HepG2 (cell line): ENCODE results near the gene FGF18. TPM values are rescaled to one million over a fixed set of nuclear protein-coding genes. Genes with fewer than 3 reads are reported as not detected.

Source experiments
- DNMT3B ChIP-seq: conservative IDR thresholded peaks from 2 replicates; pipeline ENCODE4 v1.6.1; 2016; ENCODE audit warnings: missing biosample characterization, control low read depth
- HNF1A ChIP-seq, 2 experiments: sonication (generic) in 1 of 2; formaldehyde crosslinking in 1 of 2; IDR thresholded peaks; 2 replicates each; pipeline versions ENCODE4 v1.4.0 to v1.6.1; 2016 to 2020; ENCODE audit warnings: borderline replicate concordance in 1 of 2, low read depth in 1 of 2, mild to moderate bottlenecking in 1 of 2, missing genetic modification reagents in 1 of 2
- KLF12 ChIP-seq: sonication (generic); formaldehyde crosslinking; IDR thresholded peaks from 2 replicates; pipeline ENCODE4 v1.4.0; 2020; ENCODE audit warnings: missing genetic modification reagents, borderline replicate concordance
- NR2C2 ChIP-seq: sonication (generic); formaldehyde crosslinking; IDR thresholded peaks from 2 replicates; pipeline ENCODE4 v1.4.0; 2020; ENCODE audit warnings: missing genetic modification reagents, mild to moderate bottlenecking, moderate library complexity, borderline replicate concordance
- RAD51 ChIP-seq: fragments of 450-650 bp; IDR thresholded peaks from 2 replicates; pipeline ENCODE4 v1.6.1; 2016; ENCODE audit warnings: borderline replicate concordance
- SALL1 ChIP-seq: sonication (generic); formaldehyde crosslinking; IDR thresholded peaks from 2 replicates; pipeline ENCODE4 v1.8.0; 2022; ENCODE audit warnings: mild to moderate bottlenecking, missing genetic modification reagents
- SATB2 ChIP-seq: sonication (generic); formaldehyde crosslinking; IDR thresholded peaks from 2 replicates; pipeline ENCODE4 v1.5.0; 2020; ENCODE audit warnings: missing genetic modification reagents
- ZNF343 ChIP-seq: sonication (generic); formaldehyde crosslinking; IDR thresholded peaks from 2 replicates; pipeline ENCODE4 v1.4.0; 2020; ENCODE audit warnings: mild to moderate bottlenecking, missing genetic modification reagents
- ZNF350 ChIP-seq: sonication (generic); formaldehyde crosslinking; IDR thresholded peaks from 2 replicates; pipeline ENCODE4 v1.4.0; 2020; ENCODE audit warnings: mild to moderate bottlenecking, low read depth, missing genetic modification reagents, borderline replicate concordance
- polyA plus RNA-seq, 8 experiments: library from polyadenylated mRNA; depleted of rRNA in 3 of 8; stranded (reverse) in 7 of 8; unstranded in 1 of 8; fragments of >200 nt; fragmentation: Illumina TruSeq in 4 of 8; extraction: Trizol in 4 of 8; gene quantifications; 2 replicates each; pipeline versions ENCODE4 v1.2.1 to v1.2.3, GENCODE V29; 2011 to 2016; ENCODE audit warnings: low read depth in 4 of 8, missing spikeins in 1 of 8, mixed read lengths in 1 of 8; ENCODE audit not compliant: insufficient read depth in 1 of 8
- total RNA-seq, 5 experiments: library from RNA; depleted of rRNA; stranded (reverse); fragments of >200 nt; fragmentation: Illumina TruSeq; extraction: Trizol; gene quantifications; 2 replicates each; pipeline ENCODE4 v1.2.3, GENCODE V29; 2016; ENCODE audit warnings: low read depth in 1 of 5
- TF ChIP-seq, protein P1 (sequence below), 2 experiments: IDR thresholded peaks; 2 replicates each; pipeline ENCODE4 v1.6.1; 2011 to 2012; ENCODE audit warnings: low read length in 2 of 2, borderline replicate concordance in 1 of 2, low read depth in 1 of 2, mild to moderate bottlenecking in 1 of 2, moderate library complexity in 1 of 2
- TF ChIP-seq, protein P2 (sequence below): IDR thresholded peaks from 2 replicates; pipeline ENCODE4 v1.4.0; 2020; ENCODE audit warnings: mild to moderate bottlenecking, missing genetic modification reagents
- TF ChIP-seq, protein P3 (sequence below): sonication (generic); formaldehyde crosslinking; IDR thresholded peaks from 2 replicates; pipeline ENCODE4 v1.5.0; 2020; ENCODE audit warnings: missing genetic modification reagents

FGF18 gene
- total and polyA plus RNA-seq, 2 of the 13 experiments (the other 11 are each of a cell fraction or from before 2014, with no cell fraction given): not detected

- TF ChIP-seq HNF1A (IDR thresholded peaks at IDR 0.05; ENCODE audit: low read depth) (no peak), HNF1A (CRISPR knock-in tag; IDR thresholded peaks at IDR 0.05; ENCODE audit: borderline replicate concordance) (peak; percentile 39; the same call in 1 of the 2 replicates), ZNF343 (no peak; the same call in 1 of the 2 replicates), SATB2 (CRISPR knock-in tag) (peak; percentile 78; the same call in 1 of the 2 replicates), SALL1 (CRISPR knock-in tag) (peak; percentile 88), RAD51 (peak; percentile 50; the same call in 1 of the 2 replicates), ZNF350 (CRISPR knock-in tag) (peak; percentile 42; the same call in 1 of the 2 replicates), KLF12 (CRISPR knock-in tag) (peak; percentile 32; the same call in 1 of the 2 replicates), DNMT3B (CRISPR knock-in tag) (peak; percentile 91), NR2C2 (CRISPR knock-in tag) (0 out of 2 replicates have a peak, but pooled peaks have one; percentile 38)
- TF ChIP-seq, protein P1, sequence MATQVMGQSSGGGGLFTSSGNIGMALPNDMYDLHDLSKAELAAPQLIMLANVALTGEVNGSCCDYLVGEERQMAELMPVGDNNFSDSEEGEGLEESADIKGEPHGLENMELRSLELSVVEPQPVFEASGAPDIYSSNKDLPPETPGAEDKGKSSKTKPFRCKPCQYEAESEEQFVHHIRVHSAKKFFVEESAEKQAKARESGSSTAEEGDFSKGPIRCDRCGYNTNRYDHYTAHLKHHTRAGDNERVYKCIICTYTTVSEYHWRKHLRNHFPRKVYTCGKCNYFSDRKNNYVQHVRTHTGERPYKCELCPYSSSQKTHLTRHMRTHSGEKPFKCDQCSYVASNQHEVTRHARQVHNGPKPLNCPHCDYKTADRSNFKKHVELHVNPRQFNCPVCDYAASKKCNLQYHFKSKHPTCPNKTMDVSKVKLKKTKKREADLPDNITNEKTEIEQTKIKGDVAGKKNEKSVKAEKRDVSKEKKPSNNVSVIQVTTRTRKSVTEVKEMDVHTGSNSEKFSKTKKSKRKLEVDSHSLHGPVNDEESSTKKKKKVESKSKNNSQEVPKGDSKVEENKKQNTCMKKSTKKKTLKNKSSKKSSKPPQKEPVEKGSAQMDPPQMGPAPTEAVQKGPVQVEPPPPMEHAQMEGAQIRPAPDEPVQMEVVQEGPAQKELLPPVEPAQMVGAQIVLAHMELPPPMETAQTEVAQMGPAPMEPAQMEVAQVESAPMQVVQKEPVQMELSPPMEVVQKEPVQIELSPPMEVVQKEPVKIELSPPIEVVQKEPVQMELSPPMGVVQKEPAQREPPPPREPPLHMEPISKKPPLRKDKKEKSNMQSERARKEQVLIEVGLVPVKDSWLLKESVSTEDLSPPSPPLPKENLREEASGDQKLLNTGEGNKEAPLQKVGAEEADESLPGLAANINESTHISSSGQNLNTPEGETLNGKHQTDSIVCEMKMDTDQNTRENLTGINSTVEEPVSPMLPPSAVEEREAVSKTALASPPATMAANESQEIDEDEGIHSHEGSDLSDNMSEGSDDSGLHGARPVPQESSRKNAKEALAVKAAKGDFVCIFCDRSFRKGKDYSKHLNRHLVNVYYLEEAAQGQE (IDR thresholded peaks at IDR 0.05; ENCODE audit: borderline replicate concordance in 1 of 2, low read depth in 1 of 2, low read length in 2 of 2): peak in 1 of 2 experiments; percentile 68; a peak in 1 of 4 replicates
- TF ChIP-seq, protein P2, sequence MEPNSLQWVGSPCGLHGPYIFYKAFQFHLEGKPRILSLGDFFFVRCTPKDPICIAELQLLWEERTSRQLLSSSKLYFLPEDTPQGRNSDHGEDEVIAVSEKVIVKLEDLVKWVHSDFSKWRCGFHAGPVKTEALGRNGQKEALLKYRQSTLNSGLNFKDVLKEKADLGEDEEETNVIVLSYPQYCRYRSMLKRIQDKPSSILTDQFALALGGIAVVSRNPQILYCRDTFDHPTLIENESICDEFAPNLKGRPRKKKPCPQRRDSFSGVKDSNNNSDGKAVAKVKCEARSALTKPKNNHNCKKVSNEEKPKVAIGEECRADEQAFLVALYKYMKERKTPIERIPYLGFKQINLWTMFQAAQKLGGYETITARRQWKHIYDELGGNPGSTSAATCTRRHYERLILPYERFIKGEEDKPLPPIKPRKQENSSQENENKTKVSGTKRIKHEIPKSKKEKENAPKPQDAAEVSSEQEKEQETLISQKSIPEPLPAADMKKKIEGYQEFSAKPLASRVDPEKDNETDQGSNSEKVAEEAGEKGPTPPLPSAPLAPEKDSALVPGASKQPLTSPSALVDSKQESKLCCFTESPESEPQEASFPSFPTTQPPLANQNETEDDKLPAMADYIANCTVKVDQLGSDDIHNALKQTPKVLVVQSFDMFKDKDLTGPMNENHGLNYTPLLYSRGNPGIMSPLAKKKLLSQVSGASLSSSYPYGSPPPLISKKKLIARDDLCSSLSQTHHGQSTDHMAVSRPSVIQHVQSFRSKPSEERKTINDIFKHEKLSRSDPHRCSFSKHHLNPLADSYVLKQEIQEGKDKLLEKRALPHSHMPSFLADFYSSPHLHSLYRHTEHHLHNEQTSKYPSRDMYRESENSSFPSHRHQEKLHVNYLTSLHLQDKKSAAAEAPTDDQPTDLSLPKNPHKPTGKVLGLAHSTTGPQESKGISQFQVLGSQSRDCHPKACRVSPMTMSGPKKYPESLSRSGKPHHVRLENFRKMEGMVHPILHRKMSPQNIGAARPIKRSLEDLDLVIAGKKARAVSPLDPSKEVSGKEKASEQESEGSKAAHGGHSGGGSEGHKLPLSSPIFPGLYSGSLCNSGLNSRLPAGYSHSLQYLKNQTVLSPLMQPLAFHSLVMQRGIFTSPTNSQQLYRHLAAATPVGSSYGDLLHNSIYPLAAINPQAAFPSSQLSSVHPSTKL (CRISPR knock-in tag): no peak; the same call in 1 of the 2 replicates
- TF ChIP-seq, protein P3, sequence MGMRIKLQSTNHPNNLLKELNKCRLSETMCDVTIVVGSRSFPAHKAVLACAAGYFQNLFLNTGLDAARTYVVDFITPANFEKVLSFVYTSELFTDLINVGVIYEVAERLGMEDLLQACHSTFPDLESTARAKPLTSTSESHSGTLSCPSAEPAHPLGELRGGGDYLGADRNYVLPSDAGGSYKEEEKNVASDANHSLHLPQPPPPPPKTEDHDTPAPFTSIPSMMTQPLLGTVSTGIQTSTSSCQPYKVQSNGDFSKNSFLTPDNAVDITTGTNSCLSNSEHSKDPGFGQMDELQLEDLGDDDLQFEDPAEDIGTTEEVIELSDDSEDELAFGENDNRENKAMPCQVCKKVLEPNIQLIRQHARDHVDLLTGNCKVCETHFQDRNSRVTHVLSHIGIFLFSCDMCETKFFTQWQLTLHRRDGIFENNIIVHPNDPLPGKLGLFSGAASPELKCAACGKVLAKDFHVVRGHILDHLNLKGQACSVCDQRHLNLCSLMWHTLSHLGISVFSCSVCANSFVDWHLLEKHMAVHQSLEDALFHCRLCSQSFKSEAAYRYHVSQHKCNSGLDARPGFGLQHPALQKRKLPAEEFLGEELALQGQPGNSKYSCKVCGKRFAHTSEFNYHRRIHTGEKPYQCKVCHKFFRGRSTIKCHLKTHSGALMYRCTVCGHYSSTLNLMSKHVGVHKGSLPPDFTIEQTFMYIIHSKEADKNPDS (CRISPR knock-in tag): 0 out of 2 replicates have a peak, but pooled peaks have one; percentile 41
These were observed 31.3 kb upstream of the FGF18 start (continued) for GRCh38 chr5:171387970-171388815.
